ENCODE results near the gene NOTCH4.
"Not testable (repeated sequence)": the region's sequence is repeated elsewhere in the genome, so short reads cannot be mapped to it uniquely, and the experiment has no call there.

Gene NOTCH4

GRCh38 chr6:32223258-32224235, at the start of gene NOTCH4:
Gene NOTCH4 (minus strand): TSS chr6:32224067. CDS start chr6:32223928, 139 bp downstream.
- no peak for DNase-seq (ENCODE audit: low read depth)

- DNase-seq (ENCODE audit: low read depth), result no peak
Observed at GRCh38 chr6:32271429-32271828, 47.6 kb upstream of the NOTCH4 start.

- not testable (repeated sequence) for DNase-seq (ENCODE audit: low read depth)
Observed at GRCh38 chr6:32268459-32268858, 44.6 kb upstream of the NOTCH4 start.

DNA sequence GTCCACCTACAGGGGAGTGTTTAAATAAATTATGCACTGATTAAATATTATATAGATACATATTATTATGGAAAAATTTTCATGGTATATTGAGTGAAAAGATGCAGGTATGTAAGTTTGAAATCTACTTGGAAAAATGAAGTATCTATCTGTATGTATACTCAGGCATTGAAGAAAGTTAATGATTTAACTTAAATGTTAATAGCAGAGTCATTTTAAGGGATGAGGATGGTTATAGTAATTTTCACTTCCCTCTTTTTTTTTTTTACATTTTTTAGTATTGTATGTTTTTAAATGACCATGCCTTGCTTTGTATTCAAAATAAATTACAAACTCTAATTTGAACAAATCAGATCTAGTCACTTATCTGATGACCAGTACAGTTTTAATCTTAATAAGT, 43.2 kb upstream of the NOTCH4 start:
- no peak for DNase-seq (ENCODE audit: low read depth)

GRCh38 chr6:32257262-32257661, 33.4 kb upstream of the NOTCH4 start:
- not testable (repeated sequence) for DNase-seq (ENCODE audit: low read depth)

DNA sequence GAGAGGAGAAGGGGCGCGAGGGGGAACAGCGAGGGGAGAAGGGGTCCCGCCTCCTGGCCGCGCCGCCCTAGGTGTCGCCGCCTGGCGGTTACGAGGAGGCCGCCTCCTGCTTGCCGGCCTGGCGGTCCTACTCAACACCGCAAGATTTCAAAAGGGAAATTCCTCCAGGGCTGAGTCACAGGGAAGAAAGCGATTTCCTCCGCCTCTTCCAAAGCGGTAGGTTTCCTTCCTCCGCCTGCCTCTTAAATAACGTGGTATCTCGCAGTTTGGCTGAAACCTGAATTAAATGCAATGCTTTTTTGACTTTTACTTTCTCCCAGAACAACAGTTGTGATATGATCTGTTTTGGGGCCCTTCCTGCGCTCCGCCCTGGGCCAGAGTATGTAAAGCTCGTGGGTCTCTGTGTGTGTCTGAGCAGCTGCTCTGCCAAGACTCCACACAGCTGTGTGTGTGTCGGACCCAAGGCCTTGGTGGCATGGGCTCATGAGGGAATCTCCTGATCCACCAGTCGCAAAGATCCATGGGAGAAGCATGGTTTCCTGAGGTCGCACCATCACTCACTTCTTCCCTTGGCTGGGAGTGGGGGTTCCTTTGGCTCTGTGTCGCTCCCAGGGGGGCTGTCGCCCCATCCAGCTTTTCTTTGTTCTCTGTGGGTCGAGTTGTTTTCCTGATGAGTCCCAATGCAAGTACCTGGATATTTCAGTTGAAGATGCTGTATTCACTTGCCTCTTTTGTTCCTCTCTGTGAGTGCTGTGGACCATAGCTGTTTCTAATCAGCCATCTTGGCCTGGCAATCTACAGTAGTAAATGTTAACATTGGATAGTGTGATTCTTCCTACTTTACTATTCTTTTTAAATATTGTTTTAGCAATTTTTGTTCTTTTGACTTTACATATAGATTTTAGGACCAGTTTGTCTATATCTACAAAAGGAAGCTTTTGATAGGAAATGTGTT, 31.6 kb upstream of the NOTCH4 start:
- DNase-seq (ENCODE audit: low read depth), result peak; percentile 16

DNA sequence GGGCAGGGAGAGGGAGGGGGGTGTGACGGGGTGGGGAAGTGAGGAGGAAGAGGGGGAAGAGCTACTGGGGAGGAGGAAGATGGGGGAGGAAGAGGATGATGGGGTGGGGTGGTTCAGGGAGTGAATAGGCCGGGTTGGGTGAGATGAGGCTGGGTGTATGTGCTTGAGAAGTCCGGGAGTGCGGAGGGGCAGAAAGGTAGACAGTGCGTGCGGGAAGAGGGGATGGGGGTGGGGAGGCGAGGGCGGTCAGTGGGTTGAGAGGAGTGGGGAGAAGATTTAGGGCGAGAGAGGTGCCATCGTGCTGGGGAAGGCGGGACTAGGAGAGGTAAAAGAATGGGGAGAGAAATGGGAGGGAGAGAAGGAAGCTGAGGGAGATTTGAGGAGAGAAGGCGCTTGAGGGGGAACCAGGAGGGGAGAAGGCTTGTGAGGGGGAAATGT, 30.9 kb upstream of the NOTCH4 start:
- DNase-seq (ENCODE audit: low read depth), result no peak

DNA sequence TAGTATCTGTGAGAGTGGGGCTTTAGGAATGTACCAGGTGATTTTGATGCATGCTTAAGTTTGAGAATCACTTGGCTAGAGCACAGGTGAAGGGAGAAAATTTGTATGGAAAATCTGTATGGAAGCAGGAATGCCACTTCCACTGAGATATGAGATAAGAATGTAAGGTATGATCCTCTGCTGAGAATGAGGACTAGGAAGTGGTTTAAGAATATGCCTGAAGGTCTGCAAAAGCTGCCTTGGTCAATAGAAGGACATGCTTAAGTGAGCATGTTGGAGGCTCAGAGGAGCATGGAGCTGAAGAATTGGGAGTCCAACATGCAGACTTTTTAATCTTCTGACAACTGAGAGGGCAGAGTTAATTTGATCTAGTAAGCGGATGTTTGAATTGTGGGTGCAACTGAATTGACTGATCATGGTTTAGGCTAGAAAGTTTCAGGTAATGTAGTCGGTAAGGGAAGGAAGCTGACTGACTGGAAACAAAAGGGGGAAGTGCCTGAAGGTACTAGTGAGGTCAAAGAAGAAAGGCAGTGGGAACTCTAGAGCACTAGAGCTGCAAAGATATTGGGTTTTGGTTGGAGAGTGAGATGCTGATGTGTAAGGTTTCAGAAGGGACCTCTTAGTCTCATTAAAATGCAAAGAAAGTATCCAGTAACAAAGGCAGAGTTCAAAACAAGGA, 28.6 kb upstream of the NOTCH4 start:
- no peak for DNase-seq (ENCODE audit: low read depth)

DNA sequence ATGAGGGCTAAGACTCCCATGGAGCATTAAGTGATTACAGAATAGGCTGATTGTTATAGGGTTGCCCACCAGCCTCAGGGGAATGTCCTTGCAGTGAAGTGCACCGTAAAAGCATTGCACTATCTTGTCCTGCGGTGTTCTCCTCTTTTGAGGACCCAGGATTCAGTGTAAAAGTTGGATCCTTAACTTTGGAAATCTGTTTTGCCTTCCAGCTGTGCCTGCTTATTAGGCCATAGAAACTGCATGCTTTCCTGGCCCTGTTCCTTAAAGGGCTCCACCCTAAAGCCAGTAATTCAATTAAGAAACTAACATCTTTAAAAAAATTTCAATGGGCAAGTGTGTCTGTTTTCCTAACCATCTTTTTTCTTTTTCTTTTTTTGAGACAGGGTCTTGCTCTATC, 25.4 kb upstream of the NOTCH4 start:
- no peak for DNase-seq (ENCODE audit: low read depth)

- no peak for DNase-seq (ENCODE audit: low read depth)
Observed at GRCh38 chr6:32247401-32247800, 23.5 kb upstream of the NOTCH4 start.

GRCh38 chr6:32244946-32245398, 21.1 kb upstream of the NOTCH4 start:
- peak; percentile 40 for DNase-seq (ENCODE audit: low read depth)

GRCh38 chr6:32244270-32244669, 20.4 kb upstream of the NOTCH4 start:
- DNase-seq (ENCODE audit: low read depth), result no peak

GRCh38 chr6:32242318-32242813, 18.5 kb upstream of the NOTCH4 start:
- not testable (repeated sequence) for DNase-seq (ENCODE audit: low read depth)

- no peak for DNase-seq (ENCODE audit: low read depth)
Observed at GRCh38 chr6:32240686-32241085, 16.8 kb upstream of the NOTCH4 start.

DNA sequence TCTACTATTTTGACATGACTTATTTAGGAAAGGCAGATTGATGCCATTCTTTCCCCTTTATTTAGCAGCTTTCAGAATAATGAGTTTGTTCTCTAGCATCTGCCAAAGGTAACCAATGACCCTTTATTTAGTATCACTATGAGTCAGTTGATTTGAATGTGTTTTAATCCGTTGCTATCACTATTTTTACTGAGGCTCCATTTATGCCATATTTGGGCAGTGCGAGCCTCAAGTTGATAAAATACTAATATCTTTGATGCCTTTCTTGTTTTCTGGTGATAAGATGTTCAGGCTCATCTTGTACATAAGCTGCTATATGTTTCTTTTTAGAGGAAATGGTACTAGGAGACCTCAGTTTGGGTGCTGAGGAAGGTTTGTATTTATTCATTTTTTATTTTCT, 15.6 kb upstream of the NOTCH4 start:
- no peak for DNase-seq (ENCODE audit: low read depth)

- no peak for DNase-seq (ENCODE audit: low read depth)
Observed at GRCh38 chr6:32234934-32235333, 11.1 kb upstream of the NOTCH4 start.

DNA sequence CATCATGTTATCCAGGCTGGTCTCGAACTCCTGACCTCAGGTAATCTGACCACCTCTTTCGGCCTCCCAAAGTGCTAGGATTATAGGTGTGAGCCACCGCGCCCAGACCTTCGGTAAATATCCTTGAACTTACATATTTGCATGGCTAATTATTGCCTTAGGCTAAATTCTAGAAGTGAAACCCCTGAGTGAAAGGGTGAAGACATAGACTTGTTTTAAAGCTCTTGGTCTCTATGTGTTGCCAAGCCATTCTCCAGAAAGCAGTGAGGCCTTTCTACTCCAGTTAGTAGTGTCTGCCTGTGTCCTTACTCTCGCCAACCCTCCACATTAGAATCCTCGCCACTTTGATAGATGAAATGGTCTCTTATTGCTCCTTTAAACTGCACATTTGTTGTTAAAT, 2.6 kb upstream of the NOTCH4 start:
- DNase-seq (ENCODE audit: low read depth), result no peak

DNA sequence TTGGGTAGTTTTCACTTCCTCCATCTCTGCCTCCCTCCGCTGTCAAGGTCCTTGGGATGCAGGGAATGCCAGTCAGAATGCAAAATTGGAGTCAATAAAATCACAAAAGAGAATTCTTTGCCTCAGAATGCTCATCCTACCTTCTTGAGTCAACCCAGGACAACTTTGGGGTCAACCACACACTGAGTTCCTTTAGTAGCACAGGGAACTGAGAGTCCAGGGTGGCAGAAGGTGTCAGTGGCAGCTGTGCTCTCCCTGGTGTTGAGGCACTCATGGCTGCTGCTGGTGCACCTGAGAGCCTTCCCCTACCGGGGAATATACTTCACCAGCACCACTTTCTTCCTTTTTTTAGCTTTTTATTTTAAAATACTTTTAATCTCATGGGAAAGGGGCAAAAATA, 829 bp upstream of the NOTCH4 start:
- no peak for DNase-seq (ENCODE audit: low read depth)

DNA sequence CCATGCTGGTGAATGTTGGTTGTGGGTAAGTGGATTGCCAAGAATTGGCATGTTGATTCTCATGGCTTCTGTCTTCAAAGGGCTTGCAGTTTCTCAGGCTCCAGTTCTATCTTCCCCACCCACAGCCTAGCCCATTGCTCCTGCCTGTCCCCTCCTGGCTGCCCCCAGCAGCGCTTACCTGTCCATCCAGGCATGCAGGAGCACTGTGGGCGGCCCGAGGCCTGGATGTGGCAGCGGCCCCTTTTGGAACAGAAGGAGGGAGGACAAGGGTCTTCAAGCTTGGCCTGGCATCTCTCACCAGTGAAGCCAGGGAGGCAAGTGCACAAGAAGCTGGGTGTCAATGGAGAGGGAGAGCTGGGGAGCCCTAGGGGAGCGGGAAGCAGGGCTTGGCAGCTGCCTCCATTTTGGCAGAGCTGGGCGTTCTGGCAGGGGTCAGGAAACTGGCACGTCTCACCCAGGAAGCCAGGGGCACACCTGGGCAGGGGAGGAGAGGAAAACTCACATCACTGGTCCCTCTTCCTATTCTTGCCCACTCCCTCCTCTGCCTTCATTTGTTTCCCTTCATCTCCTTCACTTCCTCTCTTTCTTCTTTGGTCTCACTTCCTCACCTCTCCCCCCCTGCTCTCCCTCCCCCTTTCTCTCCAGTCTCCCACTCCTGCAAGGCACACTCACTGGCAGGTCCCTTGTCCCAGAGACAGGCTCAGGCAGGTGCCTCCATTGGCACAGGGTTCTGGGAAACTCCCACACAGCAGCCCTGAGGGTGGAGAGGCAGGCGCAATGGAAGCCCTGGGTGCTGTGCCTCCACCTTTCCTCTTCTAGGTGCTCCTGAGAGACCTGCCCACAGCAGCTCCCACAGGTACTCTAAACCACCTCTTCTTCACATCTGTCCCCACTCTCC, 1.3 kb downstream of the NOTCH4 start:
- DNase-seq (ENCODE audit: low read depth), result no peak

DNA sequence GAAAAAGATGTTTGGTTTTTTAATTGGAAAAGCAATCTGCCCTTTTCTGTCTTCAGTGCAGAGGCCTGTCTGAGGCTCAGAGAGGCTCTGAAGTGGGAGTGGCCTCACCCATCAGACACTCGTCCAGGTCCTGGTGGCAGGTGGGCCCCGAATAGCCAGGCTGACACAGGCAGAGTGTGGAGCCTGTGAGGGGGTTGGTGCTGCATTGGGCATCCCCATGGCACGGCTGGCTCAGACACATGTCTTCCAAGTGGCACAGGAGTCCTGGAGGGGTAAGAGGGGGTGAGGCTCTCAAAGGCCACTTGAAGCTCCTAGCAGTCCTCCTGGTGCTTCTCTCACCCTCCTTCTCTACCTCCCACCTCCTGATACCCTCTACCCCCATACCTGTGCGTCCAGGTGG, 3.8 kb downstream of the NOTCH4 start:
- no peak for DNase-seq (ENCODE audit: low read depth)

- DNase-seq (ENCODE audit: low read depth), result no peak
Observed at GRCh38 chr6:32218167-32218566, 5.7 kb downstream of the NOTCH4 start.
